ENCODE data around the gene GCDH. TPM values are rescaled to one million over a fixed set of nuclear protein-coding genes. Genes with fewer than 3 reads are reported as not detected.

GCDH gene
- total RNA-seq, 1 donor from 2014 or later, result 60.6 TPM

- Mint-ChIP-seq H3K36me3 (ENCODE audit: insufficient read depth) (peaks cover 25% of the 10 kb centered on the region), H3K27me3 (no peaks in the 10 kb centered on the region), H3K9me3 (ENCODE audit: low read depth) (peaks cover 8% of the 10 kb centered on the region), H3K27ac (no peak overlapping the region), H3K4me1 (ENCODE audit: low read depth) (no peaks in the 10 kb centered on the region), H3K4me3 (ENCODE audit: low read depth) (no peak overlapping the region)
- TF ChIP-seq CTCF (IDR thresholded peaks at IDR 0.05; ENCODE audit: unreplicated experiment), result no peak
- DNase-seq (ENCODE audit: low spot score, unreplicated experiment), result no peak
Observed at GRCh38 chr19:12875086-12875485, 15.9 kb upstream of the GCDH start.

GRCh38 chr19:12880551-12881171 is 10.3 kb upstream of the GCDH start:
- TF ChIP-seq CTCF (IDR thresholded peaks at IDR 0.05; ENCODE audit: unreplicated experiment), result no peak
- Mint-ChIP-seq H3K4me1 (ENCODE audit: low read depth) (peaks cover 8% of the 10 kb centered on the region), H3K4me3 (ENCODE audit: low read depth) (peak overlapping the region; percentile 82), H3K9me3 (ENCODE audit: low read depth) (no peaks in the 10 kb centered on the region), H3K27ac (peak overlapping the region; percentile 97), H3K36me3 (ENCODE audit: insufficient read depth) (peaks cover 3% of the 10 kb centered on the region), H3K27me3 (peaks cover 3% of the 10 kb centered on the region)
- no peak for DNase-seq (ENCODE audit: low spot score, unreplicated experiment)

- Mint-ChIP-seq H3K36me3 (ENCODE audit: insufficient read depth) (peaks cover 3% of the 10 kb centered on the region), H3K27ac (peak within 1 kb of the TSS; percentile 97), H3K9me3 (ENCODE audit: low read depth) (no peaks in the 10 kb centered on the region), H3K4me1 (ENCODE audit: low read depth) (peaks cover 8% of the 10 kb centered on the region), H3K4me3 (ENCODE audit: low read depth) (peak within 1 kb of the TSS; percentile 82), H3K27me3 (peaks cover 6% of the 10 kb centered on the region)
- TF ChIP-seq CTCF (IDR thresholded peaks at IDR 0.05; ENCODE audit: unreplicated experiment), result no peak
- peak; percentile 78 for DNase-seq (ENCODE audit: low spot score, unreplicated experiment)
Observed at GRCh38 chr19:12881172-12881808, 9.7 kb upstream of the GCDH start, which contains the start of gene DNASE2. Gene DNASE2, minus strand, starts transcription at chr19:12881449. Its CDS starts 74 bp downstream, at chr19:12881375.

- peak overlapping the region; percentile 60 for H3K4me3 Mint-ChIP-seq (ENCODE audit: low read depth)
- H3K36me3 Mint-ChIP-seq (ENCODE audit: insufficient read depth), result peaks cover 3% of the 10 kb centered on the region
- peak overlapping the region; percentile 73 for H3K27ac Mint-ChIP-seq
- no peak for DNase-seq (ENCODE audit: low spot score, unreplicated experiment)
- H3K27me3 Mint-ChIP-seq, result peaks cover 12% of the 10 kb centered on the region
- H3K4me1 Mint-ChIP-seq (ENCODE audit: low read depth), result peaks cover 10% of the 10 kb centered on the region
- no peak for TF ChIP-seq CTCF (IDR thresholded peaks at IDR 0.05; ENCODE audit: unreplicated experiment)
- H3K9me3 Mint-ChIP-seq (ENCODE audit: low read depth), result no peaks in the 10 kb centered on the region
Observed at GRCh38 chr19:12882589-12882988, 8.4 kb upstream of the GCDH start.

- Mint-ChIP-seq H3K36me3 (ENCODE audit: insufficient read depth) (no peaks in the 10 kb centered on the region), H3K27me3 (peaks cover 12% of the 10 kb centered on the region), H3K27ac (no peak overlapping the region), H3K4me1 (ENCODE audit: low read depth) (peaks cover 10% of the 10 kb centered on the region), H3K4me3 (ENCODE audit: low read depth) (no peak overlapping the region), H3K9me3 (ENCODE audit: low read depth) (no peaks in the 10 kb centered on the region)
- no peak for TF ChIP-seq CTCF (IDR thresholded peaks at IDR 0.05; ENCODE audit: unreplicated experiment)
- DNase-seq (ENCODE audit: low spot score, unreplicated experiment), result no peak
Observed at GRCh38 chr19:12884202-12884601, 6.8 kb upstream of the GCDH start.
